Transverse colon (tissue), 3 donors: ENCODE measurements around the gene SLC27A6.

Source experiments
- CTCF ChIP-seq, 5 experiments: fragments of 200-600 bp in 3 of 5; fragments of 450-650 bp in 2 of 5; sonication (generic) in 3 of 5; IDR thresholded peaks; 1 replicate in 2 of 5; 2 replicates in 3 of 5; pipeline ENCODE4 v1.5.1; 2016 to 2017; ENCODE audit warnings: antibody characterized with exemption in 5 of 5, inconsistent platforms in 3 of 5, mild to moderate bottlenecking in 2 of 5, moderate library complexity in 1 of 5
- EP300 ChIP-seq: sonication (generic); formaldehyde crosslinking; IDR thresholded peaks from one replicate; pipeline ENCODE4 v1.6.1; 2017; ENCODE audit warnings: antibody characterized with exemption, low read depth
- POLR2A ChIP-seq: fragments of 450-650 bp; IDR thresholded peaks from one replicate; pipeline ENCODE4 v1.6.1; 2016; ENCODE audit warnings: antibody characterized with exemption, mild to moderate bottlenecking, moderate library complexity

GRCh38 chr5:129022599-129022998 lies 57.3 kb downstream of the SLC27A6 start:
- TF ChIP-seq CTCF (IDR thresholded peaks at IDR 0.05) (no peak), POLR2A (no peak), EP300 (no peak)
